HepG2 (cell line): ENCODE data around the gene PDE4D. TPM values are rescaled to one million over a fixed set of nuclear protein-coding genes. Genes with fewer than 3 reads are reported as not detected.
A peak's percentile ranks its signal among the peaks of the same experiment; 100 is the strongest.

Source experiments
- ATF3 ChIP-seq: sonication (generic); formaldehyde crosslinking; IDR thresholded peaks from 2 replicates; pipeline ENCODE4 v1.4.0; 2020; ENCODE audit warnings: missing genetic modification reagents
- ATF7 ChIP-seq, 2 experiments: fragments of 450-650 bp in 1 of 2; sonication (generic) in 1 of 2; formaldehyde crosslinking in 1 of 2; IDR thresholded peaks; 2 replicates each; pipeline versions ENCODE4 v1.4.0 to v1.6.1; 2016 to 2020; ENCODE audit warnings: antibody characterized with exemption in 1 of 2, mild to moderate bottlenecking in 1 of 2, missing genetic modification reagents in 1 of 2
- CEBPG ChIP-seq: IDR thresholded peaks from 2 replicates; pipeline ENCODE4 v1.6.1; 2016
- GATAD2A ChIP-seq: IDR thresholded peaks from 2 replicates; pipeline ENCODE4 v1.6.1; 2016
- KLF13 ChIP-seq: sonication (generic); formaldehyde crosslinking; IDR thresholded peaks from 2 replicates; pipeline ENCODE4 v1.4.0; 2020; ENCODE audit warnings: mild to moderate bottlenecking, missing genetic modification reagents
- RARA ChIP-seq: IDR thresholded peaks from 2 replicates; pipeline ENCODE4 v1.6.1; 2016; ENCODE audit warnings: missing genetic modification reagents, missing compliant biosample characterization
- SOX13 ChIP-seq, 3 experiments: fragments of 450-650 bp in 1 of 3; sonication (generic) in 1 of 3; formaldehyde crosslinking in 1 of 3; IDR thresholded peaks in 2 of 3; conservative IDR thresholded peaks in 1 of 3; 2 replicates each; pipeline versions ENCODE4 v1.5.0 to v1.6.1; 2016 to 2020; ENCODE audit warnings: antibody characterized with exemption in 1 of 3, mild to moderate bottlenecking in 1 of 3, missing compliant biosample characterization in 1 of 3, missing genetic modification reagents in 1 of 3, moderate library complexity in 1 of 3
- SOX5 ChIP-seq: IDR thresholded peaks from 2 replicates; pipeline ENCODE4 v1.6.1; 2016; ENCODE audit warnings: borderline replicate concordance
- SSRP1 ChIP-seq: IDR thresholded peaks from 2 replicates; pipeline ENCODE4 v1.6.1; 2016; ENCODE audit warnings: control low read depth
- TARDBP ChIP-seq: sonication (generic); formaldehyde crosslinking; IDR thresholded peaks from 2 replicates; pipeline ENCODE4 v1.8.0; 2022; ENCODE audit warnings: mild to moderate bottlenecking, missing genetic modification reagents
- ZBTB10 ChIP-seq: sonication (generic); formaldehyde crosslinking; IDR thresholded peaks from 2 replicates; pipeline ENCODE4 v1.4.0; 2020; ENCODE audit warnings: missing genetic modification reagents, borderline replicate concordance
- ZNF644 ChIP-seq: IDR thresholded peaks from 2 replicates; pipeline ENCODE4 v1.6.1; 2016; ENCODE audit warnings: low read depth
- polyA plus RNA-seq, 8 experiments: library from polyadenylated mRNA; depleted of rRNA in 3 of 8; stranded (reverse) in 7 of 8; unstranded in 1 of 8; fragments of >200 nt; fragmentation: Illumina TruSeq in 4 of 8; extraction: Trizol in 4 of 8; gene quantifications; 2 replicates each; pipeline versions ENCODE4 v1.2.1 to v1.2.3, GENCODE V29; 2011 to 2016; ENCODE audit warnings: low read depth in 4 of 8, missing spikeins in 1 of 8, mixed read lengths in 1 of 8; ENCODE audit not compliant: insufficient read depth in 1 of 8
- total RNA-seq, 5 experiments: library from RNA; depleted of rRNA; stranded (reverse); fragments of >200 nt; fragmentation: Illumina TruSeq; extraction: Trizol; gene quantifications; 2 replicates each; pipeline ENCODE4 v1.2.3, GENCODE V29; 2016; ENCODE audit warnings: low read depth in 1 of 5

Gene PDE4D
- total and polyA plus RNA-seq, 2 of the 13 experiments (the other 11 are each of a cell fraction or from before 2014, with no cell fraction given) = 7.0 to 12.2 TPM

- TF ChIP-seq SOX13 (IDR thresholded peaks at IDR 0.05) (no peak), SOX13 (CRISPR knock-in tag; conservative IDR thresholded peaks at IDR 0.05 in 1 of 2, IDR thresholded peaks at IDR 0.05 in 1 of 2) (peak in 1 of 2 experiments; percentile 71; a peak in 2 of 4 replicates), SSRP1 (no peak), ZBTB10 (peak; percentile 96), ZNF644 (CRISPR knock-in tag) (peak; percentile 50; the same call in 1 of the 2 replicates), RARA (CRISPR knock-in tag) (peak; percentile 15; the same call in 1 of the 2 replicates), ATF7 (IDR thresholded peaks at IDR 0.05) (peak; percentile 23; the same call in 1 of the 2 replicates), ATF7 (CRISPR knock-in tag; IDR thresholded peaks at IDR 0.05) (no peak), TARDBP (CRISPR knock-in tag) (0 out of 2 replicates have a peak, but pooled peaks have one; percentile 32), SOX5 (CRISPR knock-in tag) (peak; percentile 65; the same call in 1 of the 2 replicates), CEBPG (peak; percentile 90), GATAD2A (CRISPR knock-in tag) (peak; percentile 64), ATF3 (CRISPR knock-in tag) (peak; percentile 48; the same call in 1 of the 2 replicates), KLF13 (CRISPR knock-in tag) (no peak)
- TF ChIP-seq, all 625 proteins: peak for 19
Measured at GRCh38 chr5:59093329-59093728, 800.2 kb downstream of the PDE4D start (continued).
